Uterus (tissue), 4 donors: Measurements from ENCODE around the gene ZNF529. TPM values are rescaled to one million over a fixed set of nuclear protein-coding genes. Genes with fewer than 3 reads are reported as not detected.

Experiments
- DNase-seq, 2 donors: peaks; one replicate each; pipeline ENCODE4 v3.0.0-alpha.2; 2019 to 2020
- H3K27ac ChIP-seq, 2 donors: fragments of 200-600 bp; sonication (generic); 1 replicate in 1 of 2; 2 replicates in 1 of 2; pipeline ENCODE4 v1.5.1; 2016 to 2018
- H3K27me3 ChIP-seq, 2 donors: fragments of 200-600 bp; sonication (generic); one replicate each; pipeline ENCODE4 v1.5.1; 2018 to 2019; ENCODE audit warnings: control low read depth in 1 of 2
- H3K36me3 ChIP-seq, 2 donors: fragments of 200-600 bp; sonication (generic); one replicate each; pipeline ENCODE4 v1.5.1; 2019; ENCODE audit warnings: control low read depth in 1 of 2
- H3K4me1 ChIP-seq, 2 donors: fragments of 200-600 bp; sonication (generic); one replicate each; pipeline ENCODE4 v1.5.1; 2018 to 2019; ENCODE audit warnings: control low read depth in 1 of 2
- H3K4me3 ChIP-seq, 2 donors: fragments of 200-600 bp; sonication (generic); 1 replicate in 1 of 2; 2 replicates in 1 of 2; pipeline ENCODE4 v1.5.1; 2018 to 2019; ENCODE audit warnings: mild to moderate bottlenecking in 1 of 2
- H3K9me3 ChIP-seq, 2 donors: fragments of 200-600 bp; sonication (generic); one replicate each; pipeline ENCODE4 v1.5.1; 2019; ENCODE audit warnings: control low read depth in 1 of 2
- POLR2A ChIP-seq, 2 donors: fragments of 450-650 bp; IDR thresholded peaks; one replicate each; pipeline ENCODE4 v1.6.1; 2016; ENCODE audit warnings: antibody characterized with exemption in 2 of 2, mild to moderate bottlenecking in 1 of 2, moderate library complexity in 1 of 2
- intact Hi-C: fragments of 100-400 bp; cut with DNase I; formaldehyde crosslinking; loops from one replicate; pipeline ENCODE4 v1.15.1; 2023; ENCODE audit warnings: low total_unique reads
- total RNA-seq, 4 donors: library from RNA; depleted of rRNA in 3 of 4; stranded (reverse); fragments of >200 nt in 3 of 4; gene quantifications; one replicate each; pipeline versions ENCODE4 v1.1.0 to v1.2.4, GENCODE V29; 2014 to 2023
- TF ChIP-seq, protein P1 (sequence below), 4 experiments: fragments of 200-600 bp in 2 of 4; fragments of 450-650 bp in 2 of 4; sonication (generic) in 2 of 4; IDR thresholded peaks; one replicate each; pipeline ENCODE4 v1.5.1; 2016 to 2019; ENCODE audit warnings: antibody characterized with exemption in 4 of 4, mild to moderate bottlenecking in 2 of 4, moderate library complexity in 1 of 4
- donor health status: DM: yes; HTN: yes; CAD: no.

The ZNF529 gene
- total RNA-seq, 4 donors from 2014 or later = 4.9 to 44.5 (median 13.1) TPM

GRCh38 chr19:36564391-36564790 lies 8.7 kb downstream of the ZNF529 start:
- H3K4me3 ChIP-seq = no peak overlapping the region
- H3K27me3 ChIP-seq = no peaks in the 10 kb centered on the region
- peaks cover 4 to 79% of the 10 kb centered on the region in 2 donors for H3K9me3 ChIP-seq
- no peaks in the 10 kb centered on the region for H3K4me1 ChIP-seq
- no peaks in the 10 kb centered on the region for H3K36me3 ChIP-seq
- intact Hi-C loops = no loop called here
- TF ChIP-seq POLR2A (IDR thresholded peaks at IDR 0.05) = no peak
- TF ChIP-seq, protein P1, sequence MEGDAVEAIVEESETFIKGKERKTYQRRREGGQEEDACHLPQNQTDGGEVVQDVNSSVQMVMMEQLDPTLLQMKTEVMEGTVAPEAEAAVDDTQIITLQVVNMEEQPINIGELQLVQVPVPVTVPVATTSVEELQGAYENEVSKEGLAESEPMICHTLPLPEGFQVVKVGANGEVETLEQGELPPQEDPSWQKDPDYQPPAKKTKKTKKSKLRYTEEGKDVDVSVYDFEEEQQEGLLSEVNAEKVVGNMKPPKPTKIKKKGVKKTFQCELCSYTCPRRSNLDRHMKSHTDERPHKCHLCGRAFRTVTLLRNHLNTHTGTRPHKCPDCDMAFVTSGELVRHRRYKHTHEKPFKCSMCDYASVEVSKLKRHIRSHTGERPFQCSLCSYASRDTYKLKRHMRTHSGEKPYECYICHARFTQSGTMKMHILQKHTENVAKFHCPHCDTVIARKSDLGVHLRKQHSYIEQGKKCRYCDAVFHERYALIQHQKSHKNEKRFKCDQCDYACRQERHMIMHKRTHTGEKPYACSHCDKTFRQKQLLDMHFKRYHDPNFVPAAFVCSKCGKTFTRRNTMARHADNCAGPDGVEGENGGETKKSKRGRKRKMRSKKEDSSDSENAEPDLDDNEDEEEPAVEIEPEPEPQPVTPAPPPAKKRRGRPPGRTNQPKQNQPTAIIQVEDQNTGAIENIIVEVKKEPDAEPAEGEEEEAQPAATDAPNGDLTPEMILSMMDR (IDR thresholded peaks at IDR 0.05) = no peak
- DNase-seq = no peak
- no peak overlapping the region for H3K27ac ChIP-seq

DNA sequence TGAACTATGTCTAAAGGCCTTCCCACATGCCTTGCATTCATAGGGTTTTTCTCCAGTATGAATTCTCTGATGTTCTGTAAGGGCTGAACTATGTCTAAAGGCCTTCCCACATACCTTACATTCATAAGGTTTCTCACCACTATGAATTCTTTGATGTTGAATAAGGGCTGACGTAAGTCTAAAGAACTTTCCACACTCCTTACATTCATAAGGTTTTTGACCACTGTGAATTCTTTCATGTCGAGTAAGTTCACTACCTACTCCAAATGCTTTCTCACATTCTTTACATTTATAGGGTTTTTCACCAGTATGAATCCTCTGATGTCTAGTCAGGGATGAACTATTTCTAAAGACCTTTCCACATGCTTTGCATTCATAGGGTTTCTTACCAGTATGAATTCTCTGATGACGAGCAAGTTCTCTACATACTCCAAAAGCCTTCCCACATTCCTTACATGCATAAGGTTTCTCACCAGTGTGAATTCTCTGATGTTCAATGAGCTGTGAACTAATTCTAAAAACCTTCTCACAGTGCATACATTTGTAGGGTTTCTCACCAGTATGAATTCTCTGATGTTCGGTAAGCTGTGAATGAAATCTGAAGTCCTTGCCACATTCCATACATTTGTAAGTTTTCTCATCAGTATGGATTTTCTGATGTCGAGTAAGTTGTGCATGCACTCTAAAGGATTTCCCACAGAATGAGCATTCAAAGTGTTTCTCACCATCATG lies 25.9 kb downstream of the ZNF529 start:
- Histone ChIP-seq H3K4me3 (no peak overlapping the region), H3K27me3 (no peaks in the 10 kb centered on the region), H3K27ac (no peak overlapping the region), H3K9me3 (peaks cover 0 to 99% of the 10 kb centered on the region in 2 donors), H3K36me3 (peaks cover 0 to 5% of the 10 kb centered on the region in 2 donors), H3K4me1 (no peaks in the 10 kb centered on the region)
- no peak for DNase-seq
- intact Hi-C loops = no loop called here
- TF ChIP-seq, protein P1 (IDR thresholded peaks at IDR 0.05) = no peak
- TF ChIP-seq POLR2A (IDR thresholded peaks at IDR 0.05) = no peak

DNA sequence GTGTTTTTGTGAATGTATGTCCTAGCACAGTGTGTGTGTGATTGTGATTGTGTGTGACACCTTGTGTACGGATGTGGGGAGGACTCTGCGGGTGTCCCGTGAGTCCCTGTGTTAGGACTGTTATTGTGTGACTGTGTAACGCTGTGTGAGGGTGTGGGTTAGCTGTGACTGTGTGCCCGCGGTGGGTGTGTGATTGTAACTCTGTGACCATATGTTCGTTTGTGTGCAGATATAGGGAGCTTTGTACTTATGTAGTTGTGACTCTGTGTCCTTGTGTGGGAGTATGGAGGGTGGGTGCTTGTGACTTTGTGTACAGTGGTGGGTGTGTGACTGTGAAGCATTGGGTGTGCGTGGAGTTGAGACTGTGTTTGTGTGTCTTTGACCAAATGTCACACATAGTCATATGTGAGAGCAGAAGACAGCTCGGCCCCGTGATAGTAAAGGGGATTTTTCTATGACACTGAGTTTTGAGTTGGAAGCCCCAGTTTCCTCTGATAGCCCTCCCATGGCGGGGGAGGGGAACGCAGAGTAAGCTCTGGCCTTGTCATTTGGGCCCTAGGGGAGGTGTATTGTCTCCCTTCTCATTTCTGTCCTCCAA lies 44.1 kb downstream of the ZNF529 start:
- peak overlapping the region; percentile 76 to 90 for H3K4me3 ChIP-seq
- H3K27me3 ChIP-seq = no peaks in the 10 kb centered on the region
- H3K4me1 ChIP-seq = no peaks in the 10 kb centered on the region
- peak overlapping the region; percentile 96 to 97 for H3K27ac ChIP-seq
- H3K36me3 ChIP-seq = no peaks in the 10 kb centered on the region
- DNase-seq = no peak
- peaks cover 0 to 12% of the 10 kb centered on the region in 2 donors for H3K9me3 ChIP-seq
- intact Hi-C loops = no loop called here
- no peak for TF ChIP-seq POLR2A (IDR thresholded peaks at IDR 0.05)
- TF ChIP-seq, protein P1 (IDR thresholded peaks at IDR 0.05) = no peak

- H3K36me3 ChIP-seq = no peaks in the 10 kb centered on the region
- no peaks in the 10 kb centered on the region for H3K27me3 ChIP-seq
- peak within 1 kb of the TSS; percentile 76 to 90 for H3K4me3 ChIP-seq
- H3K9me3 ChIP-seq = peaks cover 0 to 13% of the 10 kb centered on the region in 2 donors
- H3K4me1 ChIP-seq = no peaks in the 10 kb centered on the region
- intact Hi-C loops = no loop called here
- H3K27ac ChIP-seq = peak within 1 kb of the TSS; percentile 96 to 97
- TF ChIP-seq, protein P1 (IDR thresholded peaks at IDR 0.05) = peak in 2 of 4 experiments; percentile 6
- peak in 1 of 2 donors; percentile 46 for TF ChIP-seq POLR2A (IDR thresholded peaks at IDR 0.05)
- DNase-seq = peak; percentile 97 to 98
Measured at GRCh38 chr19:36528194-36528920, 44.7 kb downstream of the ZNF529 start, which contains the start of gene ZNF260. Gene ZNF260 (minus strand): TSS chr19:36528271. CDS start chr19:36515238, 13,033 bp downstream.
